ENCODE data around the gene NCLN. TPM values are rescaled to one million over a fixed set of nuclear protein-coding genes. Genes with fewer than 3 reads are reported as not detected.
A peak's percentile ranks its signal among the peaks of the same experiment; 100 is the strongest.

Gene NCLN
- polyA plus RNA-seq, 3 donors = 28.6 to 60.9 (median 34.5) TPM

GRCh38 chr19:3159565-3159964 lies 26.2 kb upstream of the NCLN start:
- TF ChIP-seq, protein P1, sequence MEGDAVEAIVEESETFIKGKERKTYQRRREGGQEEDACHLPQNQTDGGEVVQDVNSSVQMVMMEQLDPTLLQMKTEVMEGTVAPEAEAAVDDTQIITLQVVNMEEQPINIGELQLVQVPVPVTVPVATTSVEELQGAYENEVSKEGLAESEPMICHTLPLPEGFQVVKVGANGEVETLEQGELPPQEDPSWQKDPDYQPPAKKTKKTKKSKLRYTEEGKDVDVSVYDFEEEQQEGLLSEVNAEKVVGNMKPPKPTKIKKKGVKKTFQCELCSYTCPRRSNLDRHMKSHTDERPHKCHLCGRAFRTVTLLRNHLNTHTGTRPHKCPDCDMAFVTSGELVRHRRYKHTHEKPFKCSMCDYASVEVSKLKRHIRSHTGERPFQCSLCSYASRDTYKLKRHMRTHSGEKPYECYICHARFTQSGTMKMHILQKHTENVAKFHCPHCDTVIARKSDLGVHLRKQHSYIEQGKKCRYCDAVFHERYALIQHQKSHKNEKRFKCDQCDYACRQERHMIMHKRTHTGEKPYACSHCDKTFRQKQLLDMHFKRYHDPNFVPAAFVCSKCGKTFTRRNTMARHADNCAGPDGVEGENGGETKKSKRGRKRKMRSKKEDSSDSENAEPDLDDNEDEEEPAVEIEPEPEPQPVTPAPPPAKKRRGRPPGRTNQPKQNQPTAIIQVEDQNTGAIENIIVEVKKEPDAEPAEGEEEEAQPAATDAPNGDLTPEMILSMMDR (IDR thresholded peaks at IDR 0.05) = no peak
- Histone ChIP-seq H3K9me3 (replicated peaks in 1 of 2; ENCODE audit: control insufficient read depth in 1 of 2, insufficient read depth in 1 of 2, low read length in 2 of 2) (peaks cover 10 to 12% of the 10 kb centered on the region in 2 donors), H3K4me3 (replicated peaks in 1 of 3; ENCODE audit: low read depth in 2 of 3, low read length in 3 of 3) (no peak overlapping the region), H3K4me2 (replicated peaks; ENCODE audit: extremely low read depth, low read length, poor library complexity, severe bottlenecking) (no peak overlapping the region), H3K4me1 (ENCODE audit: control insufficient read depth in 1 of 2, insufficient read depth in 2 of 2, low read length in 2 of 2) (peaks cover 21 to 25% of the 10 kb centered on the region in 2 donors), H3K27me3 (ENCODE audit: control insufficient read depth in 2 of 2, insufficient read depth in 2 of 2, low read length in 2 of 2) (no peaks in the 10 kb centered on the region), H3K36me3 (replicated peaks in 1 of 2; ENCODE audit: control insufficient read depth in 1 of 2, insufficient read depth in 2 of 2, low read length in 2 of 2) (peaks cover 74 to 90% of the 10 kb centered on the region in 2 donors), H3K27ac (ENCODE audit: low read depth in 1 of 2, low read length in 2 of 2) (no peak overlapping the region), H3K79me2 (ENCODE audit: insufficient read depth, low read length) (peaks cover 17% of the 10 kb centered on the region), H3K9ac (ENCODE audit: insufficient read depth, low read length, poor library complexity, severe bottlenecking) (no peak overlapping the region), H2AFZ (ENCODE audit: insufficient read depth, low read depth, low read length, poor library complexity, severe bottlenecking) (no peak overlapping the region), H4K20me1 (ENCODE audit: insufficient read depth, low read length) (peaks cover 15% of the 10 kb centered on the region)
- WGBS (ENCODE audit: insufficient coverage) = 100% methylated on average over 4 of the region's 8 CpGs
- no peak for DNase-seq
- H3K4me1 Mint-ChIP-seq = peaks cover 20% of the 10 kb centered on the region
- intact Hi-C loops (cut with micrococcal nuclease) = no loop called here
- peak overlapping the region in 1 of 7 donors; percentile 40 for H3K27ac Mint-ChIP-seq
- peaks cover 26 to 78% of the 10 kb centered on the region in 2 donors for H3K36me3 Mint-ChIP-seq
- no peak overlapping the region for H3K4me3 Mint-ChIP-seq
- H3K27me3 Mint-ChIP-seq (ENCODE audit: low read depth in 3 of 3) = peaks cover 0 to 4% (median 0%) of the 10 kb centered on the region in 3 donors
- peaks cover 7 to 13% (median 10%) of the 10 kb centered on the region in 7 donors for H3K9me3 Mint-ChIP-seq

DNA sequence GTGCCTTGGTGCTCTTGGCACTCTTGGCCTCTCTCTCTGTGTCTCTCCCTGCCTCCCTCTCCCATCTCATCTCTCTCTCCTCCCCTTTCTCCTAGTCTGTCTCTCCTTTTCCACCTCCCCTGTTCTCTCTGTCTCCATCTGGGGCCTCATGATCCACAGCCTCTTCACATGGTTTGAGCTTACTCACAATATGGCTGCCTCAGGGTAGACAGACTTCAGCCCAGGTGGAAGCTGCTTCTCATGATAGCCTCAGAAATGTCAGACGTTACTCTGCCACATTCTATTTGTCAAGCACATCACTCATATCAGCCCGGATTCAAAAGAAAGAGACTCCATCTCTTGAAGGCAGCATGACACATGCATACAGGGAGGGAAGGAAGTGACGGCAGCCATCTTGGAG lies 25.5 kb upstream of the NCLN start:
- H2AFZ ChIP-seq (ENCODE audit: insufficient read depth, low read depth, low read length, poor library complexity, severe bottlenecking) = no peak overlapping the region
- H3K9me3 Mint-ChIP-seq = peaks cover 7 to 13% (median 10%) of the 10 kb centered on the region in 7 donors
- 83% methylated on average over 1 of the region's 3 CpGs for WGBS (ENCODE audit: insufficient coverage)
- H3K4me1 Mint-ChIP-seq = peaks cover 25% of the 10 kb centered on the region
- peaks cover 17% of the 10 kb centered on the region for H3K79me2 ChIP-seq (ENCODE audit: insufficient read depth, low read length)
- no peak overlapping the region for H3K4me2 ChIP-seq (replicated peaks; ENCODE audit: extremely low read depth, low read length, poor library complexity, severe bottlenecking)
- H3K4me1 ChIP-seq (ENCODE audit: control insufficient read depth in 1 of 2, insufficient read depth in 2 of 2, low read length in 2 of 2) = peaks cover 21 to 25% of the 10 kb centered on the region in 2 donors
- TF ChIP-seq, protein P1 (IDR thresholded peaks at IDR 0.05) = no peak
- peaks cover 26 to 78% of the 10 kb centered on the region in 2 donors for H3K36me3 Mint-ChIP-seq
- no peak overlapping the region for H3K9ac ChIP-seq (ENCODE audit: insufficient read depth, low read length, poor library complexity, severe bottlenecking)
- no peak for DNase-seq
- peak overlapping the region in 1 of 2 donors; percentile 51 for H3K27ac ChIP-seq (ENCODE audit: low read depth in 1 of 2, low read length in 2 of 2)
- H3K36me3 ChIP-seq (replicated peaks in 1 of 2; ENCODE audit: control insufficient read depth in 1 of 2, insufficient read depth in 2 of 2, low read length in 2 of 2) = peaks cover 71 to 86% of the 10 kb centered on the region in 2 donors
- no peaks in the 10 kb centered on the region for H3K27me3 ChIP-seq (ENCODE audit: control insufficient read depth in 2 of 2, insufficient read depth in 2 of 2, low read length in 2 of 2)
- peaks cover 10 to 12% of the 10 kb centered on the region in 2 donors for H3K9me3 ChIP-seq (replicated peaks in 1 of 2; ENCODE audit: control insufficient read depth in 1 of 2, insufficient read depth in 1 of 2, low read length in 2 of 2)
- peaks cover 0 to 2% (median 0%) of the 10 kb centered on the region in 3 donors for H3K27me3 Mint-ChIP-seq (ENCODE audit: low read depth in 3 of 3)
- H3K4me3 ChIP-seq (replicated peaks in 1 of 3; ENCODE audit: low read depth in 2 of 3, low read length in 3 of 3) = no peak overlapping the region
- H3K27ac Mint-ChIP-seq = peak overlapping the region in 5 of 7 donors; percentile 1 to 84 (median 60)
- no peak overlapping the region for H3K4me3 Mint-ChIP-seq
- intact Hi-C loops (cut with micrococcal nuclease) = loop anchor here (5.0 kb wide), 1 partner anchor 33 kb away; no protein-coding TSS in a partner anchor
- H4K20me1 ChIP-seq (ENCODE audit: insufficient read depth, low read length) = peaks cover 9% of the 10 kb centered on the region

Measured in CD14-positive monocyte (primary cell).